WERI-Rb-1 (cell line): ENCODE results near the gene RCOR3.

Experiments used
- DNase-seq: peaks from one replicate; pipeline ENCODE4 v3.0.0-alpha.2; 2020
- H3K27ac ChIP-seq: fragments of 250-450 bp; sonication (Bioruptor Pico); 2 replicates; pipeline ENCODE4 v1.5.1; 2020; ENCODE audit warnings: mild to moderate bottlenecking, moderate library complexity
- H3K27me3 ChIP-seq: fragments of 250-450 bp; sonication (Bioruptor Pico); 2 replicates; pipeline ENCODE4 v1.5.1; 2021; ENCODE audit warnings: mild to moderate bottlenecking, low read depth, moderate library complexity; ENCODE audit not compliant: insufficient read depth, severe bottlenecking
- H3K36me3 ChIP-seq: fragments of 250-450 bp; sonication (Bioruptor Pico); 2 replicates; pipeline ENCODE4 v1.5.1; 2020; ENCODE audit warnings: mild to moderate bottlenecking, moderate library complexity
- H3K4me3 ChIP-seq: 2 replicates; pipeline ENCODE4 v1.5.1; 2011; ENCODE audit warnings: low read depth, mild to moderate bottlenecking, control low read depth, low read length
- H3K9me3 ChIP-seq: fragments of 250-450 bp; sonication (Bioruptor Pico); 2 replicates; pipeline ENCODE4 v1.5.1; 2021; ENCODE audit warnings: mild to moderate bottlenecking, moderate library complexity; ENCODE audit not compliant: severe bottlenecking
- CTCF ChIP-seq: IDR thresholded peaks from 2 replicates; pipeline ENCODE4 v1.5.1; 2011; ENCODE audit warnings: low read depth, mild to moderate bottlenecking, control low read depth, inconsistent platforms, low read length

RCOR3 gene

DNA sequence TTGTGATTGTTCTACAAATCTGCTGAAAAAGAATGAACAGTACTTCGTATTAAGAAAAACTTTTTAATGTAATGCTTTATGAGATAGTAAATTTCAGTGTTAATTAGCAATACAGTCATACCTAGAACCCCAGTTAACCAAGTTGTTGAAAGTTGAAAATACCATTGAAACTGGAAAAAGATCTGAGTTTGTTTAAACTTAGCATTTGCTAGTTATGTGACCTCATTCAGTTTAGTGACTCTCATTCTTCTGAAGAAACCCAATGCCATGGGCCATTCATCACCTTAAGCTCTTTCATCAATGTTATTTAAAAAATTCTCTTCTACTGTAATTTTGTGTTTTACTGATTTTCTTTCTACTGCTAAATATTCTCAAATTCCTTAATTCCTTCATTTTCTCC is 20.2 kb downstream of the RCOR3 start:
- no peak for TF ChIP-seq CTCF
- H3K27ac ChIP-seq, result no peak overlapping the region
- DNase-seq, result no peak
- H3K4me3 ChIP-seq, result no peak overlapping the region
- H3K36me3 ChIP-seq, result peaks cover 70% of the 10 kb centered on the region
- no peaks in the 10 kb centered on the region for H3K9me3 ChIP-seq
- no peaks in the 10 kb centered on the region for H3K27me3 ChIP-seq

DNA sequence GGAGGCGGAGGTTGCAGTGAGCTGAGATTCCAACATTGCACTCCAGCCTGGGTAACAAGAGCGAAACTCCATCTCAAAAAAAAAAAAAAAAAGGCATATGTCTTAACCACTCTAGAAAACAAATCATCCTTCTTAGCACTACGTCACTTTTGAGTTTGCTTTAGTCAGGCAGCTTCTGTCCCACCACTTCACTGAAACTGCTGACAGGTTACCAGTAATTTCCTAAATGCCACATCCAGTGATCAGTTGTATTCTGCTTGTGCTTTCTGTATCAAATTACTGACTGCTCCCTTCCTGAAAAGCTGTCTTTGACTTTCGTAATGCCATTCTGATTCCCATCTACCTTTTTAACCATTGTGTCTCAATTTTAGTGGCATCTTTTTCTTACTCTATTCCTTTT is 21.7 kb downstream of the RCOR3 start:
- no peak for TF ChIP-seq CTCF
- Histone ChIP-seq H3K27ac (no peak overlapping the region), H3K4me3 (no peak overlapping the region)

GRCh38 chr1:211281320-211282022 is 22.3 kb downstream of the RCOR3 start:
- Histone ChIP-seq H3K9me3 (no peaks in the 10 kb centered on the region), H3K4me3 (no peak overlapping the region), H3K27me3 (no peaks in the 10 kb centered on the region), H3K36me3 (peaks cover 70% of the 10 kb centered on the region), H3K27ac (no peak overlapping the region)
- DNase-seq, result no peak
- TF ChIP-seq CTCF, result no peak

More for the DNA sequence above, 21.7 kb downstream of the RCOR3 start:
- Histone ChIP-seq H3K9me3 (no peaks in the 10 kb centered on the region), H3K27me3 (no peaks in the 10 kb centered on the region), H3K36me3 (peaks cover 73% of the 10 kb centered on the region)
- no peak for DNase-seq

- no peak for TF ChIP-seq CTCF
- peaks cover 73% of the 10 kb centered on the region for H3K36me3 ChIP-seq
Observed at GRCh38 chr1:211282023-211282373, 22.8 kb downstream of the RCOR3 start.

GRCh38 chr1:211285196-211285595 is 26.0 kb downstream of the RCOR3 start:
- no peak for TF ChIP-seq CTCF
- Histone ChIP-seq H3K27me3 (no peaks in the 10 kb centered on the region), H3K9me3 (no peaks in the 10 kb centered on the region), H3K36me3 (peaks cover 70% of the 10 kb centered on the region), H3K4me3 (no peak overlapping the region), H3K27ac (no peak overlapping the region)
- DNase-seq, result no peak

More at GRCh38 chr1:211282023-211282373, 22.8 kb downstream of the RCOR3 start:
- Histone ChIP-seq H3K27me3 (no peaks in the 10 kb centered on the region), H3K9me3 (no peaks in the 10 kb centered on the region), H3K27ac (no peak overlapping the region), H3K4me3 (no peak overlapping the region)
- DNase-seq, result no peak

GRCh38 chr1:211287218-211287617 is 28.1 kb downstream of the RCOR3 start:
- no peak for DNase-seq
- Histone ChIP-seq H3K27me3 (no peaks in the 10 kb centered on the region), H3K4me3 (no peak overlapping the region), H3K27ac (no peak overlapping the region), H3K36me3 (peaks cover 81% of the 10 kb centered on the region), H3K9me3 (no peaks in the 10 kb centered on the region)
- no peak for TF ChIP-seq CTCF
